Endodermal cell (in vitro differentiated cells): ENCODE results near the gene FAM174B. TPM values are rescaled to one million over a fixed set of nuclear protein-coding genes. Genes with fewer than 3 reads are reported as not detected.

ENCODE experiments used
- DNase-seq: peaks from one replicate; pipeline ENCODE4 v3.0.0-alpha.2; 2017
- H3K27ac ChIP-seq: 2 replicates; pipeline ENCODE4 v1.5.1; 2013; ENCODE audit warnings: mild to moderate bottlenecking, low read depth, low read length, moderate library complexity
- H3K27me3 ChIP-seq: 2 replicates; pipeline ENCODE4 v1.6.1; 2013; ENCODE audit warnings: mild to moderate bottlenecking, low read length, moderate library complexity; ENCODE audit not compliant: insufficient read depth, control insufficient read depth, poor library complexity, severe bottlenecking
- H3K36me3 ChIP-seq: 2 replicates; pipeline ENCODE4 v1.7.0; 2013; ENCODE audit warnings: mild to moderate bottlenecking, low read length, moderate library complexity; ENCODE audit not compliant: control insufficient read depth, insufficient read depth
- H3K4me1 ChIP-seq: one replicate; pipeline ENCODE4 v1.7.0; 2013; ENCODE audit warnings: low read length; ENCODE audit not compliant: control insufficient read depth, insufficient read depth
- H3K4me3 ChIP-seq: 2 replicates; pipeline ENCODE4 v1.5.1; 2013; ENCODE audit warnings: mild to moderate bottlenecking, low read length, moderate library complexity
- H3K9ac ChIP-seq: 2 replicates; pipeline ENCODE4 v1.6.1; 2013; ENCODE audit warnings: mild to moderate bottlenecking, low read length, moderate library complexity; ENCODE audit not compliant: poor library complexity, severe bottlenecking; ENCODE audit errors: extremely low read depth
- H3K9me3 ChIP-seq: 2 replicates; pipeline ENCODE4 v1.6.1; 2013; ENCODE audit warnings: mild to moderate bottlenecking, low read length, moderate library complexity; ENCODE audit not compliant: control insufficient read depth
- H3K27ac Mint-ChIP-seq: 2 replicates; pipeline ENCODE4 v1.8.0; 2020; ENCODE audit warnings: mixed read lengths
- H3K27me3 Mint-ChIP-seq: 2 replicates; pipeline ENCODE4 v1.8.0; 2021; ENCODE audit warnings: mild to moderate bottlenecking, mixed read lengths; ENCODE audit not compliant: insufficient read depth
- H3K36me3 Mint-ChIP-seq: 2 replicates; pipeline ENCODE4 v1.8.0; 2020; ENCODE audit warnings: low read depth, mixed read lengths
- H3K4me1 Mint-ChIP-seq: 2 replicates; pipeline ENCODE4 v1.8.0; 2020; ENCODE audit warnings: mixed read lengths
- H3K4me3 Mint-ChIP-seq: 2 replicates; pipeline ENCODE4 v1.8.0; 2020; ENCODE audit warnings: mild to moderate bottlenecking, moderate library complexity, mixed read lengths
- H3K9me3 Mint-ChIP-seq: 2 replicates; pipeline ENCODE4 v1.8.0; 2020; ENCODE audit warnings: mild to moderate bottlenecking, mixed read lengths
- WGBS, 2 experiments: methylation state at CpG; one replicate each; pipeline versions ENCODE4 v1.1.5 to v1.1.7; 2013; ENCODE audit warnings: missing lambda C conversion rate in 2 of 2, mixed read lengths in 1 of 2; ENCODE audit not compliant: insufficient coverage in 1 of 2, insufficient read length in 1 of 2; 5-methylcytosine and 5-hydroxymethylcytosine counted together
- total RNA-seq, 2 donors: library from RNA; stranded (reverse); fragmentation: NEBNext Ultra II Directional in 1 of 2; extraction: Animal tissue kit (Norgen Biotek cat#: 25700) in 1 of 2; gene quantifications; 2 replicates in 1 of 2; 3 replicates in 1 of 2; pipeline ENCODE4 v1.2.1, GENCODE V29; 2021
- TF ChIP-seq, protein P1 (sequence below): fragments of 200-600 bp; sonication (generic); conservative IDR thresholded peaks from 2 replicates; pipeline ENCODE4 v1.5.0; 2021; ENCODE audit warnings: antibody characterized with exemption, mild to moderate bottlenecking

FAM174B gene
- total RNA-seq, 2 donors from 2014 or later: 66.0 to 105 TPM

- Mint-ChIP-seq H3K4me1 (peaks cover 66% of the 10 kb centered on the region), H3K4me3 (no peak overlapping the region)
Observed at GRCh38 chr15:92645731-92646130, 9.8 kb downstream of the FAM174B start.

GRCh38 chr15:92645051-92645631 lies 10.4 kb downstream of the FAM174B start:
- no peak for DNase-seq
- peak overlapping the region; percentile 98 for H3K27ac Mint-ChIP-seq
- no peak overlapping the region for H3K4me3 ChIP-seq
- TF ChIP-seq, protein P1, sequence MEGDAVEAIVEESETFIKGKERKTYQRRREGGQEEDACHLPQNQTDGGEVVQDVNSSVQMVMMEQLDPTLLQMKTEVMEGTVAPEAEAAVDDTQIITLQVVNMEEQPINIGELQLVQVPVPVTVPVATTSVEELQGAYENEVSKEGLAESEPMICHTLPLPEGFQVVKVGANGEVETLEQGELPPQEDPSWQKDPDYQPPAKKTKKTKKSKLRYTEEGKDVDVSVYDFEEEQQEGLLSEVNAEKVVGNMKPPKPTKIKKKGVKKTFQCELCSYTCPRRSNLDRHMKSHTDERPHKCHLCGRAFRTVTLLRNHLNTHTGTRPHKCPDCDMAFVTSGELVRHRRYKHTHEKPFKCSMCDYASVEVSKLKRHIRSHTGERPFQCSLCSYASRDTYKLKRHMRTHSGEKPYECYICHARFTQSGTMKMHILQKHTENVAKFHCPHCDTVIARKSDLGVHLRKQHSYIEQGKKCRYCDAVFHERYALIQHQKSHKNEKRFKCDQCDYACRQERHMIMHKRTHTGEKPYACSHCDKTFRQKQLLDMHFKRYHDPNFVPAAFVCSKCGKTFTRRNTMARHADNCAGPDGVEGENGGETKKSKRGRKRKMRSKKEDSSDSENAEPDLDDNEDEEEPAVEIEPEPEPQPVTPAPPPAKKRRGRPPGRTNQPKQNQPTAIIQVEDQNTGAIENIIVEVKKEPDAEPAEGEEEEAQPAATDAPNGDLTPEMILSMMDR: no peak
- no peak overlapping the region for H3K27ac ChIP-seq
- H3K9ac ChIP-seq: no peak overlapping the region
- peaks cover 30% of the 10 kb centered on the region for H3K9me3 ChIP-seq
- WGBS, 2 experiments: 83 to 92% methylated on average over 2 to 6 of the region's 6 CpGs
- H3K36me3 ChIP-seq: peaks cover 27% of the 10 kb centered on the region
- H3K4me3 Mint-ChIP-seq: no peak overlapping the region
- H3K9me3 Mint-ChIP-seq: peaks cover 18% of the 10 kb centered on the region
- peaks cover 41% of the 10 kb centered on the region for H3K36me3 Mint-ChIP-seq
- peaks cover 17% of the 10 kb centered on the region for H3K4me1 ChIP-seq
- no peaks in the 10 kb centered on the region for H3K27me3 ChIP-seq
- H3K4me1 Mint-ChIP-seq: peaks cover 60% of the 10 kb centered on the region
- no peaks in the 10 kb centered on the region for H3K27me3 Mint-ChIP-seq

More at GRCh38 chr15:92645731-92646130, 9.8 kb downstream of the FAM174B start:
- peaks cover 46% of the 10 kb centered on the region for H3K36me3 Mint-ChIP-seq
- peak; percentile 40 for DNase-seq
- H3K27me3 Mint-ChIP-seq: no peaks in the 10 kb centered on the region
- WGBS, 2 experiments: 42 to 44% methylated on average over 2 of the region's 2 CpGs
- peaks cover 18% of the 10 kb centered on the region for H3K9me3 Mint-ChIP-seq
- no peaks in the 10 kb centered on the region for H3K27me3 ChIP-seq
- TF ChIP-seq, protein P1: no peak
- peaks cover 32% of the 10 kb centered on the region for H3K36me3 ChIP-seq
- peaks cover 23% of the 10 kb centered on the region for H3K4me1 ChIP-seq
- H3K9me3 ChIP-seq: peaks cover 24% of the 10 kb centered on the region
- peak overlapping the region; percentile 98 for H3K27ac Mint-ChIP-seq
- H3K4me3 ChIP-seq: no peak overlapping the region
- no peak overlapping the region for H3K9ac ChIP-seq
- H3K27ac ChIP-seq: no peak overlapping the region

- no peak overlapping the region for H3K4me3 Mint-ChIP-seq
- 89 to 95% methylated on average over 6 to 13 of the region's 13 CpGs for WGBS, 2 experiments
- TF ChIP-seq, protein P1: no peak
- peak; percentile 52 for DNase-seq
- Histone ChIP-seq H3K9ac (no peak overlapping the region), H3K4me1 (peaks cover 17% of the 10 kb centered on the region), H3K4me3 (no peak overlapping the region), H3K27me3 (no peaks in the 10 kb centered on the region), H3K27ac (no peak overlapping the region), H3K9me3 (peaks cover 37% of the 10 kb centered on the region), H3K36me3 (peaks cover 36% of the 10 kb centered on the region)
- peaks cover 50% of the 10 kb centered on the region for H3K36me3 Mint-ChIP-seq
- H3K4me1 Mint-ChIP-seq: peaks cover 56% of the 10 kb centered on the region
- H3K9me3 Mint-ChIP-seq: peaks cover 23% of the 10 kb centered on the region
- peak overlapping the region; percentile 83 for H3K27ac Mint-ChIP-seq
- no peaks in the 10 kb centered on the region for H3K27me3 Mint-ChIP-seq
Observed at GRCh38 chr15:92643849-92644815, 11.4 kb downstream of the FAM174B start.
